H54 (cell line): ENCODE measurements around the gene NEK10.
A peak's percentile ranks its signal among the peaks of the same experiment; 100 is the strongest.

Experiments used
- DNase-seq: peaks from one replicate; pipeline ENCODE4 v3.0.0; 2011; ENCODE audit warnings: low spot score, mixed read lengths; ENCODE audit not compliant: insufficient read length
- FAIRE-seq: peaks from 3 replicates; lab custom pipeline; 2011; peaks lifted over from hg19 to GRCh38; lab: Jason Lieb, UNC
- POLR2A ChIP-seq: IDR thresholded peaks from 2 replicates; pipeline ENCODE4 v1.6.1; 2011; ENCODE audit warnings: low read depth, mild to moderate bottlenecking, low read length

NEK10 gene

GRCh38 chr3:27278383-27279055, 90.7 kb downstream of the NEK10 start:
- DNase-seq (no peak), FAIRE-seq (no peak)
- TF ChIP-seq POLR2A: no peak

DNA sequence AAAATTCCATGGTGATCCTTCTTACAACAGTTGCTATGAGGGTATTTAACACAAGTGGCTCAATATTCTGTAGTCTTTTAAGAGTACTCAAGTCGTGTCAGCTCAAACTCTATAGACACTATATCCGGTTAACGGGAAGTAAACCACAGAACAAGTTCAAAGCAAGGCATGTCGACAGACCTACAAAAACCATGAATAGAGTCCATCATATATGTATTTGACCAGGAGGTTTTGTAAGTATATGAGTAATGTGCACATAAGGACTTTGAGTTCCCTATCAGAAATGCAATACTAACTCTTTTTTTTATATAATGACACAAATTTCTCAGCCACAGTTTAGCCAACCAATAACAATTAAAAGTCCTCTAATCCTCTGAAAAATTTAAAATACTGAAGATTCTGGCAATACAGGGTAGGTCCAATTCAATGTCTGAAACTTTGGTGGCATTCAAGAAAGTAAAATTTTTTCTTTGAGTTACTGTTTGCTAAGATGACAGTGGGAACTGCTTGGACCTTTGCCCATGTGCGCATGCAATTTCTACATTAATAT, 93.7 kb downstream of the NEK10 start:
- TF ChIP-seq POLR2A: no peak
- no peak for FAIRE-seq

GRCh38 chr3:27271890-27272289, 97.3 kb downstream of the NEK10 start:
- FAIRE-seq (no peak), DNase-seq (no peak)
- TF ChIP-seq POLR2A: no peak

More for the DNA sequence above, 93.7 kb downstream of the NEK10 start:
- DNase-seq: no peak

DNA sequence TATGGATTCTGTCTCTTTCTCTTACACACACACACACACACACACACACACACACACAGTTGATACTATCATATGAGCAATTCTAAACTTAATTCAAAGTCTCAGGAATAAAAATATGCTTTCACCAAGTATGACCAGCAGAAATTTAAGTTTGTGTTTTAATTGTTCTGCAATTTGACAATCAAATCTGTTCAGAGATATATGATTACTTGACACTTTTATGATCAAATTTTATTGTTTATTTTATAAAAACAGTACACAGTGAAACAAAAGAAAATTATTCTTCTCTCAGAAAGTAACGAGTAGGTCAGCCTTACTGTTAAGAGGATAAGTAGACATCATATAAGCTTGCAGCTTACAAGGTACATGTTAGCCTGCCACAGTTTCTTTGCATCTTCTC, 114.3 kb downstream of the NEK10 start:
- FAIRE-seq: no peak

GRCh38 chr3:27253831-27254230, 115.4 kb downstream of the NEK10 start:
- FAIRE-seq: peak; percentile 36
- peak; percentile 40 for DNase-seq
- no peak for TF ChIP-seq POLR2A

More for the DNA sequence above, 114.3 kb downstream of the NEK10 start:
- TF ChIP-seq POLR2A: no peak
- DNase-seq: no peak

- TF ChIP-seq POLR2A: no peak
- FAIRE-seq (no peak), DNase-seq (no peak)
These were observed 115.8 kb downstream of the NEK10 start for GRCh38 chr3:27253391-27253790.

DNA sequence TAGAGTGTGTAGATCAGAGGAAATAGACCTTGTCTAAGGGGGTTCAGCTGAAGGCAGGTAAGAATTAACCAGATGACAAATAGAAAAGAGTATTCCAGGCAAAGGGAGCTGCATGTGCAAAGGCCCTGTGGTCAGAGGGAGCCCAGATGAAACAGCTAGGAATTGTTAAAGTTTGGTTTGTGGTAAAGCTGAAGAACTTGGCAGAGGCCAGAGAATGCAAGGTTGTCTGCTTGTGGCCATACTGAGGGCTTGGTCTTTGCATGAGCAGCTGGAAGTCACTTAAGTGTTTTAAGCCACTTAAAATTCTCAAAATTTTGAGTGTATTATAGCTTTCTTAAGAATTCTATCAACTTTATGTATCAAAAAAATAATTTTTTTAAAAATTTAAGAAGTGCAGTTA, 116.5 kb downstream of the NEK10 start:
- FAIRE-seq (no peak), DNase-seq (no peak)
- no peak for TF ChIP-seq POLR2A

DNA sequence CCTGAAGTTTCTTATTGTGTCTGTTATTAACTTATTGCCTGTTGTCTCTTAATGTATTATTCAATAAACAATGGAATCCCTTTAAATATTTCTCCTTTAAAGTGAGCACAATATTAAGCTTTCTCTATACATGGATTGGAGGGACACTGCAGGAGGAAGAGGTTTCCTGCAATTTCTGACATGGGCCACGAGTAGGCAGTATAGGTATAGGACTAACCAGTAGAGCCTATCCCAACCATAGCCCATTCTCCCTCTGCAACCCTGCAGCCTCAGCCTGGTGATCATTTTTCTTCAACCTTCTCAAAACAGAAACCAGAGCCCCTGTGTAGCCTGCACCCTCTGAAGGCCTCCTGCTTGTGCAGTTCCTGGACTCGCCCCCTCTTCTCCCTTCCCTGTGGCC, 124.8 kb downstream of the NEK10 start:
- no peak for FAIRE-seq
- no peak for DNase-seq
- no peak for TF ChIP-seq POLR2A

DNA sequence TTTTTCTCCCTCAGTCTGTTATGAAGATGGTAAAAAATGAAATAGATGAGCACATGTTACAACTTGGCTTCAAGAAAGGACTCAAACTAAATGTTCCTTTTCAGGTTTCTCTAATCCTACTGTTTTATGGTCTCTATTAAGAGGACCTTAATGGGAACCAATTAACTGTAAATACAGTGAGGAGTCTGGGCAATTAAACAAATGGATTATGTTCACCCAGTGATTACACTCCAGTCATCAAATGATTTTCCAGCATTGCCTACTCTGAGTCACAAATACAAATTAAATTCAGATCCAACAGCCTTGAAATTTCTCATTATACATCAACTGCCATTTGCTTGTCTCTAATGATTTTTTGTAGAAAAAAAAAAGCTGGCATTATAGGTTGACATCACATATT, 129.2 kb downstream of the NEK10 start:
- DNase-seq: no peak
- TF ChIP-seq POLR2A: no peak
- no peak for FAIRE-seq

DNA sequence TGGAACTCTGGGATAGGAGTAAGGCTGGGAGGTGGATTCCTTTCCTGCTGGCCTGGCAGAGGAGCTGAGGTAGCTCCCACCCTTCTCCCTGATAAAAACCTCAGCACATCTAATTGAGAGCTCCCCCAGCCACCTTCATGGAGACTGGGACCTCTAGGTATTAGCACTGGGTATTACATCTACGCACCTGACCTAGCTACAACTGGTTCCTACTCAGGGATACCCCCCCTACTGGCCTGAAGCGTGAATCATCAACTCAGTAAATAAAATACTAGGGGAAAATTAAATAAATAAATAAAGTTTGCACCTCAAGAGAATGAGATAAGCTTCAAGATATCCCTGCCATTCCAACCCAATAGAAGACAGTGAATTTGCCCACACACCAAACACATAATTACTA, 140.4 kb downstream of the NEK10 start:
- no peak for FAIRE-seq

GRCh38 chr3:27224197-27224596, 145.0 kb downstream of the NEK10 start:
- FAIRE-seq: no peak

More for the DNA sequence above, 140.4 kb downstream of the NEK10 start:
- TF ChIP-seq POLR2A: no peak
- no peak for DNase-seq

GRCh38 chr3:27221264-27221932, 147.8 kb downstream of the NEK10 start:
- DNase-seq (no peak), FAIRE-seq (no peak)
- TF ChIP-seq POLR2A: no peak

More at GRCh38 chr3:27224197-27224596, 145.0 kb downstream of the NEK10 start:
- no peak for DNase-seq
- no peak for TF ChIP-seq POLR2A

DNA sequence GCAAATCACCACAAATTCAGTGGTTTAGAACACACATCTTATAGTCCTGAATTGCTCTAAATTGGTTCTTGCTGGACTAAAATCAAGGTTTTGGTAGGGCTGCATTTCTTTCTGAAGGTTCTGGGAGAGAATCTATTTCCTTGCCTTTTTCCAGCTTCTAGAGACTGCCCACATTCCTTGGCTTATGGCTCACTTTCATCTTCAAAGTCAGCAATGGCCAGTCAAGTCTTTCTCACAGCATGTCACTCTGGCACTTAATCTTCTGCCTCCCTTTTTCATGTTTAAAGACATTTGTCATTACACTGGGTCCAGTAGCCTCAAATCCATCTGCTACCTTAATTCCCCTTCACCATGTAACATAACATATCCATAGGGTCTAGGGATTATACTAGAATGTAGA, 149.0 kb downstream of the NEK10 start:
- DNase-seq: no peak
- no peak for FAIRE-seq
- TF ChIP-seq POLR2A: no peak

GRCh38 chr3:27219127-27219845, 149.9 kb downstream of the NEK10 start:
- no peak for TF ChIP-seq POLR2A
- peak; percentile 55 for FAIRE-seq
- no peak for DNase-seq

- FAIRE-seq: peak; percentile 41
- TF ChIP-seq POLR2A: no peak
- DNase-seq: no peak
These were observed 152.1 kb downstream of the NEK10 start for GRCh38 chr3:27216955-27217552.
